ES-I3 (cell line): ENCODE measurements around the gene TBC1D5.
A peak's percentile ranks its signal among the peaks of the same experiment; 100 is the strongest.
"Not testable (repeated sequence)": the region's sequence is repeated elsewhere in the genome, so short reads cannot be mapped to it uniquely, and the experiment has no call there.

Source experiments
- H3K36me3 ChIP-seq: 2 replicates; pipeline ENCODE4 v1.6.1; 2013; ENCODE audit warnings: mild to moderate bottlenecking, low read length, control low read depth, moderate library complexity; ENCODE audit not compliant: insufficient read depth
- H3K4me1 ChIP-seq: 2 replicates; pipeline ENCODE4 v1.6.1; 2013; ENCODE audit warnings: mild to moderate bottlenecking, control low read depth, low read length; ENCODE audit not compliant: insufficient read depth
- H3K9ac ChIP-seq: 2 replicates; pipeline ENCODE4 v1.6.1; 2013; ENCODE audit warnings: low read depth, mild to moderate bottlenecking, low read length, moderate library complexity
- H3K9me3 ChIP-seq: 2 replicates; pipeline ENCODE4 v1.6.1; 2013; ENCODE audit warnings: mild to moderate bottlenecking, low read length, moderate library complexity; ENCODE audit not compliant: control insufficient read depth, insufficient read depth

The TBC1D5 gene

DNA sequence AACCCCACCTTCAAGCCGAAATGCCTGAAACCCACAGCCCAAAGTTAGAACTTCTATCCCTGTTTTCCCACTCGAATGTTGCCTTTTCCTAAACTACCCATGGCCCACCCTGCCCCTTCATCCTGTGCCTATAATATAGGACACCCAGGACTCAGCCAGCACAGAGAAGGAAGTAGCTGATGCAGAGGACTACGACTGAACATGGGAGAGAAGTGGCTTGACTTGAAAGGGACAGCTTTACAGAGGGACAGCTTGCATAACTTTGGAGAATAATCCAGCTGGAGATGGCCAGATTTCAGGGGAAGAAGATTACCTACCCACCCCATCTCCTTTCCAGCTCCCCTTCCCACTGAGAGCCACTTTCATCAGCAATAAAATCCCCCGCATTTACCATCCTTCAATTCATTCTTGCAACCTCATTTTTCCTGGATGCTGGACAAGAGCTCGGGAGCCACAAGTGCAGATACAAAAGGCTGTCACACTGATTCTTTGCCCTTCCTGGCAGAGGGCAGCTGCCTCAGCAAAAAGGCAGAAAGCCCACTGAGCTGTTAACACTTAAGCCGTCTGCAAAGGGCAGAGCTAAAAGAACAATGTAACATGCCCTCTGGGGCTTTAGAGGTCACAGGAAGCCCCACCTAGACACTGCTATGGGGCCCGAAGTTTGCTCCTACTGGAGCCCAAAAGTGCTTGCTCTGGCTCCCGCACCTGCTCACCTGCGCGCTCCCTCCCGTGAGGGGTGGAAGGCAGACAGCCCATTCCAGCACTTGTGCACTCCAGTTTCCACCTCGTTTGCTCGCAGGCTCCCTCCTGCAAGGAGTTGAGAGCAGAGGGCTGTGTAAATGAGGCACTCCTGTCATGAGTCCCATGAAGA is 224.0 kb downstream of the TBC1D5 start:
- H3K4me1 ChIP-seq = peaks cover 4% of the 10 kb centered on the region; the same call in 1 of the 2 replicates
- H3K36me3 ChIP-seq = no peaks in the 10 kb centered on the region
- H3K9ac ChIP-seq = no peak overlapping the region
- no peaks in the 10 kb centered on the region for H3K9me3 ChIP-seq

DNA sequence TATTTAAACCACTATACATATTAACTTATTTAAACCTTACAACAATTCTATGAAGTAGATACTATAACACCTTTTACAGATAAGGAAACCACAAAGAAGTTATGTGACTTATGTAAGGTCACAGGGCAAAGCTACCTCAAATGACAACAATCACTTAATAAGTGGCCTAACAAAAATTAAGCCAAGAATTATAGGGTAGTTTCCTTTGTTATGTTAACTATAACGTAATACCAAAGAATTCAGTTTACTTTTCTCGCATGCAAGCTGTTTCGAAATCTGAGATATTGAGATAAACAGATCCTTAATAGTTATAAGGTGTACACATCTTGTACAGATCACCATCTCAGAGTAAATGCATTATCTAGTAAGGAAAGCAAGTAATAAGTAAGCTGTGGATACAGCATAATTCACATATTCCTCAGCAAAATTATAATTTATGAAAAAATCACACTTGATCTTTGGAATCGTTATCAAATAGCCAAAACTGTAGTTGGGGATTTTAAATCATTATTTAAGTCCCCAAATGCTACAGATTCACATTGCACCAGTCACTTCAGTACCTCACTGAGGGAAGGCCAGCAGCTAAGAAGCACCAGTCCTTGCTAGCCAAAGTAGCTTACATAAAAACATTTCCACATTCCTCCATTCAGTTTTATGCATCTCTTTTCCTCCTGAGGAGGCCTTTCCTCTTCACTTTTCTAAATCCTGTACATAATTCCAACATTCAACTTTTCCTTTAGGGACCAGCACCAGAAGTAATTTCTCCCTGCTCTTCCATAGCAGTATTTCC is 226.8 kb downstream of the TBC1D5 start:
- Histone ChIP-seq H3K9ac (no peak overlapping the region), H3K36me3 (no peaks in the 10 kb centered on the region), H3K4me1 (peaks cover 4% of the 10 kb centered on the region; the same call in 1 of the 2 replicates)

DNA sequence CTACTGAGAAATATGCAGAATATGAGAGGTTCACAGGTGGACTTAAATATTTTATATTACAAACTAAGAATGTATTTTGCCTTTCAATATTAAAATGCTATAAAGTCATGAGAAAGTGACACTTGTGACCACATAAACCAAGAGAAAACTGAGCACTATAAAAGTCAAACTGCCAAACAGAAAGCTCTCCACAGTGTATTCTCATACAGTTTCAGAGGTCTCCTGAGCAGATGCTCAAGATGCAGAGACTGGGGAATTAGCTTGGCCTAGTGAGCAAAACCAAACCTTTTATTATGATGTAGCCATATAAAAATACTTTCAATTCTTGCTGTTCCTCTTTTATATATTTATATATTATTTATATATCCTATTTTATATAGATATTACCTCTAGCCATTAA is 227.8 kb downstream of the TBC1D5 start:
- Histone ChIP-seq H3K4me1 (peaks cover 4% of the 10 kb centered on the region; the same call in 1 of the 2 replicates), H3K36me3 (no peaks in the 10 kb centered on the region), H3K9me3 (no peaks in the 10 kb centered on the region), H3K9ac (no peak overlapping the region)

More for the DNA sequence above, 226.8 kb downstream of the TBC1D5 start:
- no peaks in the 10 kb centered on the region for H3K9me3 ChIP-seq

DNA sequence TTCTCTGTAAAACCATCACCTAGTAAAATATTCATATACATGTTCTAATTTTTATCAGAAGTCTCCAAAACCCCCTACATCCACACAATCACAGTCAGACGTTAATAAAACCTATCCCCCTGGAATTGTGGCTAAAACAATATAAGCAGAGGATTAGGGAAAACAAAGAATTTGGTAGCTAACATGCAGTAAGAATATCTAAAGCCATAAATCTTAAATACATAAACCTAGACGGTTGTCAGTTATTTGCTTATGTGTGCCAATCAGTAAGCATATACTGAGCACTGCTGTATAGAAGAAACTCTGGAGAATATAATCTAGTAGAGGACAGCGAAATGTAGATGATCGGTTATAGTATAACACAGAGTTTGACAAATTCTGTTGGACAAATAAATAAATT is 232.2 kb downstream of the TBC1D5 start:
- H3K9ac ChIP-seq = no peak overlapping the region
- H3K4me1 ChIP-seq = peaks cover 5% of the 10 kb centered on the region; the same call in 1 of the 2 replicates
- no peaks in the 10 kb centered on the region; the same call in 1 of the 2 replicates for H3K9me3 ChIP-seq
- no peaks in the 10 kb centered on the region for H3K36me3 ChIP-seq

DNA sequence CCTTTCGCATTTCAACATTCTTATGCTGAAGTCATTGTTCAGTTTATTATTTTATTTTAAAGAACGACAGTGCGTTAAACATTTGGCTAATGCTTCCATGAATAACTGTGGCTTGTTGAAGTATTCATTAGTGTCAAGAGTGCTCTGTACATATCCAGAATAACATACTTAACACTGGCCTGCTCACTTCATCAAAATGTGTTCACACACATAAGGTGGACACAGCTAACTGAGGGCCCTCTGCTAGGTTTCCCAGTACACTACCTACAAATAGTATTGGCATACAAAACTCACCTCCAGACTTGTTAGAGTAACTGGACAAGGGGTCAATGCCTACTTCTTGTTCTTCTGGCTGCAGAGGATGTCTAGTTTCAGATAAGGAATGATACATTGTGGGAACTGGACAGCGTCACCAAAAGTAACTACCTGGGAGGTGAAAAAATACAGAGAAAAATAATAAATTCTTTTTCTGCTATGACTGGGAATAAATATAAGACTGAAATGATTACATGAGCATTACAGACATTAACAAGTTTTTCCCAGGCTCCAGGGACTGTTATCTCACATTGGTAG is 234.2 kb downstream of the TBC1D5 start:
- no peaks in the 10 kb centered on the region; the same call in 1 of the 2 replicates for H3K9me3 ChIP-seq
- no peak overlapping the region for H3K9ac ChIP-seq
- no peaks in the 10 kb centered on the region for H3K36me3 ChIP-seq
- peaks cover 5% of the 10 kb centered on the region; the same call in 1 of the 2 replicates for H3K4me1 ChIP-seq

DNA sequence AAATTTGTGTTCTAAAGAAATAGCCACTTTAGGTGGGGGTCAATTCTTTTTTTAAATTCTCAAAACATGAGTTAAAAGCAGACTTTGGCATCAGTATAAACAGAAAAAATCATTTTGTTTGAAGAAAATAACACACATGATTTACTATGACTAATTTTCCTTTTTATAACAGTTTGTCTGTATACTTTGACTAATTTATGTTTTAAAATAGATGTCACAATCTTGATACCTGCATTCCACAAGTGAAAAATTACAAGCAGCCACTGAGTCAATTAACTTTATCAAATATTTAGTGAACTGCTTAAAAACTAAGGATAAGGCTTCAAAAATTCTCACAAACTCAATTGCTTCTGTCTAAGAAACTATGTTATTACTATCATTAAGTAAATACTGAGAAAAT is 235.0 kb downstream of the TBC1D5 start:
- peaks cover 5% of the 10 kb centered on the region; the same call in 1 of the 2 replicates for H3K4me1 ChIP-seq
- no peaks in the 10 kb centered on the region for H3K36me3 ChIP-seq
- no peak overlapping the region for H3K9ac ChIP-seq
- H3K9me3 ChIP-seq = no peaks in the 10 kb centered on the region; the same call in 1 of the 2 replicates

DNA sequence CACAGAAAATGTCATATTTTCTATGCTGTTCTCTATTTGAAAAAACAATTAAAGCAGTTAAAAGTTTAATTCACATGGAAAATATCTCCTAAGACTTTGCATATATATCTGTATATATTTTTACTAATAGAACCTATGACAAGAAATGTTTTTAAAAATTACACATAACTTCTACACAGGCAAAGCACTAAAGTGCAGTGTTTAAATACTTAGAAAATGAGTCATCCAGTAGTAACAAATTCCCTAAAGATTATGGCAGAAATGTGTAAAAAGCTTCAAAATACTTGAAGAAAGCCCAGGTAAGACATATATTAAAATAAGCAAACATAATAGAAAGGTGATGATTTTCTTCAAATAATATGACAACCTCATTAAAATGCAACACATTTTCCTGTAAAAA is 236.6 kb downstream of the TBC1D5 start:
- Histone ChIP-seq H3K36me3 (no peaks in the 10 kb centered on the region), H3K9ac (no peak overlapping the region), H3K9me3 (no peaks in the 10 kb centered on the region; the same call in 1 of the 2 replicates), H3K4me1 (peaks cover 7% of the 10 kb centered on the region; the same call in 1 of the 2 replicates)

DNA sequence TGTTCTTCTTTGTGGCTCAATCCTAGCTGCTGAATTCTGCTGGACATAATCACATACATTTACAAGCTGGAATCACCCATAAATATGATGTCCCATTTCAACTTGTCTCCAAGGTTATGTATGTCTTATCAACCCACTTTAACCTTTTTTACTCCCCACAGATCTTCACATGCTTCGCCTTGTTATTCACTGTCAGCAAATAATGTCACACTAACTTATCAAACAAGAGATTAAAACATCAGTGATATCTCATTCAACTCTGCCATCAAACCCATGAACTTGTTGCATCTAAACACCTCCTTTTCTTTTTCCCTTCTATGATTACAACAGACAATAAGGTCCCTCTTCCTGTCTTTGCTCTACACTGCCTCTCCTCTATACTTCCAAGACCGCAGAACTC is 240.7 kb downstream of the TBC1D5 start:
- peaks cover 9% of the 10 kb centered on the region; the same call in 1 of the 2 replicates for H3K4me1 ChIP-seq
- H3K9ac ChIP-seq = no peak overlapping the region
- H3K36me3 ChIP-seq = no peaks in the 10 kb centered on the region
- no peaks in the 10 kb centered on the region; the same call in 1 of the 2 replicates for H3K9me3 ChIP-seq

DNA sequence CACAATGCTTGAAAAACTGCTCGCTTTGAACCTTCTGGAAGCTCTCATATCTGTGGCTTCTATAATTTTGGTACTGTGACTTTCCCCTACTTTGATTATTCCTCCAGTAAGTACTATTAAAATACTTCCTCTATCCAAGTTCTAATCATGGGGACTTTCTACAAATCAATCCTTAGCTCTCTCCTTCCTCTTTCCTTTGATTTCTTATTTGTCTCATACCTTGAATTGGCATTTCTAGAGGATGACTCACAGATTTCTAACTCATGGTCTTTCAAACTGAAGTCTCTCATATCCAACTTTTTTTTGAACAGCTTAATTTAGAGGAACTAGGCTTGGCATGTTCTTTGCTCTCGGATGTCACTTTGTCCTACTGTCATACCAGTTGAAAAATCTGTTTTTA is 241.8 kb downstream of the TBC1D5 start:
- Histone ChIP-seq H3K4me1 (peaks cover 4% of the 10 kb centered on the region; the same call in 1 of the 2 replicates), H3K9ac (no peak overlapping the region), H3K36me3 (no peaks in the 10 kb centered on the region), H3K9me3 (no peaks in the 10 kb centered on the region; the same call in 1 of the 2 replicates)

DNA sequence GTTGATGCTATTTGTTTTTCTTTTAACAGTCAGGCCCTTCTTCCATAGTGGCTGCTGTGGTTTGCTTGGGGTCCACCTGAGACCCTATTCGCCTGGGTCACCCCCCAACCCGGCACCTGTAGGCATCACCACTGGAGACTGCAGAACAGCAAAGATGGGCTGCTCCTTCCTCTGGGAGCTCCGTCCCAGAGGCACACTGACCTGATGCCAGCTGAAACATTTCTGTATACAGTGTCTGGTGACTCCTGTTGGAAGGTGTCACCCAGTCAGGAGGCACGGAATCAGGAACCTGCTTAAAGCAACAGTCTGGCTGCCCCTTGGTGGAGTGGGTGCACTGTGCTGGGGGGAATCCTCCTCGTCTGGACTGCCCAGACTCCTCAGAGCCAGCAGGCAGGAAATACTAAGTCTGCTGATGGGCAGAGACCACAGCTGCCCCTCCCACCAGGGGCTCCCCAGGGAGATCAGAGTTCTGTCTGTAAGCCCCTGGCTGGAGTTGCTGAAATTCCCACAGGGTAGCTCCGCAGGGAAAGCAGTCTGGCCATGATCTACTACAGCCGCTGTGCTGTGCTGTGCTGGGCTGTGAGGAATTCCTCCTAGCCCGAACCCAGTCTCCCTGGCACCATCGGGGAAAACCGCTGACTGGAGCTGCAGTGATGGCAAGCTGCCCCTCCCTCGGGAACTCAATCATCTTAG is 248.2 kb downstream of the TBC1D5 start:
- Histone ChIP-seq H3K9ac (peak overlapping the region; percentile 15; the same call in 1 of the 2 replicates), H3K36me3 (no peaks in the 10 kb centered on the region), H3K9me3 (peaks cover 6% of the 10 kb centered on the region; the same call in 1 of the 2 replicates), H3K4me1 (peaks cover 6% of the 10 kb centered on the region)

DNA sequence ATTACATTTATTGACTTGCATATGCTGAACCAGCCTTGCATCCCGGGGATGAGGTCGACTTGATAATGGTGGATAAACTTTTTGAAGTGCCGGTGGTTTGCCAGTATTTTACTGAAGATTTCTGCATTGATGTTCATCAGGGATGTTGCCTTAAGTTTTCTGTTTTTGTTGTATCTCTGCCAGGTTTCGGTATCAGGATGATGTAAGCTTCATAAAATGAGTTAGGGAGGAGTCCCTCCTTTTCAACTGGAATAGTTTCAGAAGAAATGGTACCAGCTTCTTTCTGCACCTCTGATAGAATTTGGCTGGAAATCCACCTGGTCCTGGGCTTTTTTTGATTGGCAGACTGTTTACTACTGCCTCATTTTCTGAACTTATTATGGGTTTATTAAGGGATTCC is 250.8 kb downstream of the TBC1D5 start:
- Histone ChIP-seq H3K9me3 (peaks cover 6% of the 10 kb centered on the region; the same call in 1 of the 2 replicates), H3K4me1 (peaks cover 6% of the 10 kb centered on the region), H3K36me3 (no peaks in the 10 kb centered on the region), H3K9ac (no peak overlapping the region)

DNA sequence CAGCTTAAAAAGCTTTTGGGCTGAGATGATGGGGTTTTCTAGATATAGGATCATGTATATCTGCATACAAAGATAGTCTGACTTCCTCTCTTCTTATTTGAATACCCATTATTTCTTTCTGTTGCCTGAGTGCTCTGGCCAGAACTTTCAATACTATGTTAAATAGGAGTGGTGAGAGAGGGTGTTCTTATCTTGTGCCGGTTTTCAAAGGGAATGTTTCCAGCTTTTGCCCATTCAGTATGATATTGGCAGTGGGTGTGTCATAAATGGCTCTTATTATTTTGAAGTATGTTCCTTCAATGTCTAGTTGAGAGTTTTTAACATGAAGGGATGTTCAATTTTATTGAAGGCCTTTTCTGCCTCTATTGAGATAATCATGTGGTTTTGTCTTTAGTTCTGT is 251.2 kb downstream of the TBC1D5 start:
- H3K36me3 ChIP-seq, H3K9me3 ChIP-seq, H3K4me1 ChIP-seq, H3K9ac ChIP-seq: not testable (repeated sequence)

DNA sequence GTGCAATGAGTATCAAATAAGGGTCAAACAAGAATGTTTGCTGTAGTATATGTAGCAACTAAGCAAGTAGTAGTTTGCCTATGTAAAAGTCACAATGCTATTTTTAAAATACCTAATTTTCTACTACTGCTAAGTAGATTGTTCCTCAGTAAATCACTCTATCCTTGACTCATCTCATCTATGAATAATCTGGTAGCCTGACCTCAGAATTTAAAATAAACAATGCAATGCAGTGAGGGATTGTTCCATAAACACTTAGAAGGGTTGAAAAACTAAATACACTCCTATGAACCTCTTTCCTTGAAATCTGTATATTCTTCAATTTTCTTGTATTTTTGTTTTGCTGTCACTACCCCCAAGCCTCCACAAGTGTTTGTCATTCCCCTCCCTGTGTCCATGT is 253.3 kb downstream of the TBC1D5 start:
- Histone ChIP-seq H3K36me3 (no peaks in the 10 kb centered on the region), H3K9ac (no peak overlapping the region), H3K4me1 (no peaks in the 10 kb centered on the region), H3K9me3 (peaks cover 6% of the 10 kb centered on the region; the same call in 1 of the 2 replicates)

DNA sequence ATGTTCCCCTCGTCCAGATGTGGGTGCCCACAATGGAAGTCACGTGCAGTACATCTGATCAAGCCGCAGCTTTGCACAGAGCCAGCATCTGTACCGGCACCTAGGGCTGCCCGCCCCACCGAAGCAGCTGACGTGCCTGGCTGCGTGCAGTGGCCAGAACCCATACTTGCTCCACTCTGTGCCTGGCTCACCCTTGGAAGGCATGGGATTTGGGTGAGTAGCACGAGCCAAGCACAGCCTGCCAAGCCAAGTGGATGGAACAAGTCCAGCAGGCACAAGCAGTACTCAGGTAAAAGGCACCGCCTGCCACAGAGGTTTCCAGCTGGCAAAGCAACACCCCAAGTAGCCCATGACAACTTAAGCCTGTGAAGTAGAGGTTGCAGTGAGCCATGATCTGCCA is 261.3 kb downstream of the TBC1D5 start:
- Histone ChIP-seq H3K9me3 (no peaks in the 10 kb centered on the region), H3K9ac (no peak overlapping the region), H3K36me3 (no peaks in the 10 kb centered on the region), H3K4me1 (no peaks in the 10 kb centered on the region)
